Measurements from ENCODE around the gene PLXNB2.

GRCh38 chr22:50259302-50259701 lies 48.1 kb downstream of the PLXNB2 start:
- no peak for TF ChIP-seq CTCF (IDR thresholded peaks at IDR 0.05; ENCODE audit: low read depth, low read length, poor library complexity, severe bottlenecking)
- no peak for TF ChIP-seq EZH2phosphoT487 (IDR thresholded peaks at IDR 0.05; ENCODE audit: borderline replicate concordance, low read length)
